Fibroblast of pulmonary artery (primary cell): ENCODE data around the gene CCDC182.

Experiments used
- DNase-seq: peaks from one replicate; pipeline ENCODE4 v3.0.0-alpha.2; 2010; ENCODE audit warnings: low read depth
- H3K4me3 ChIP-seq: replicated peaks from 2 replicates; pipeline ENCODE4 v1.5.1; 2011; ENCODE audit warnings: low read depth, mild to moderate bottlenecking, control low read depth, low read length, moderate library complexity
- TF ChIP-seq, protein P1 (sequence below): IDR thresholded peaks from 2 replicates; pipeline ENCODE4 v1.5.1; 2011; ENCODE audit warnings: mild to moderate bottlenecking, control low read depth, low read length, inconsistent platforms; ENCODE audit errors: missing control alignments

CCDC182 gene

DNA sequence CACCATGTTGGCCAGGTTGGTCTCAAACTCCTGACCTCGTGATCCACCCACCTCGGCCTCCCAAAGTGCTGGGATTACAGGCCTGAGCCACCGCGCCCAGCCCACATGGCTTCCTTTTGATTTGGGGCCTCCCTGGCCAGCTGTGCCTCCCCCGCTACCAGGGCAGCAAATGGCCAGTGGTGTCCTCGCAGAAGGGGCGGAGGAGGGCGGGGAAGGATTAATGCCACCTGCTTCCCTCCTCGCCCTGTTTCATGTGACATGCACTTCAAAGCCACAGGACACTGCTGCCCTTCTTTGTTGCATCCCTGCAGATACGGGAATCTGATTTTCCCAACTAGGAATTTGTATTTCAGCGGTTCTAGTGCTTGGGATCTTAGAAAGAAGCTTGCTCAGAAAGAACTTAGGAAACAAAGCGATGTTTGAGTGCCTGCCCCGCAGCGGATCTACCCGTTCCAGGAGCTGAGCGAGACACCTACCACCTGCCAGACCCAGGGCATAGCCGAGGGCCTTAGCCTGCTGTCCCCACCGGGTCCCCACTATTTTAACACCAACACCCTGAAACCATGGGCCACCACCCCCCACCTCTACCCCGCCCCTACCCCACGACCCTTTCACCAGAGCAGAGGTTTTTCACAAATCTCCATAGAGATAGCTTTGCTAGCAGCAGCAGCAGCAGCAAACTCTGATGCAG, 37.7 kb upstream of the CCDC182 start:
- no peak for DNase-seq
- TF ChIP-seq, protein P1, sequence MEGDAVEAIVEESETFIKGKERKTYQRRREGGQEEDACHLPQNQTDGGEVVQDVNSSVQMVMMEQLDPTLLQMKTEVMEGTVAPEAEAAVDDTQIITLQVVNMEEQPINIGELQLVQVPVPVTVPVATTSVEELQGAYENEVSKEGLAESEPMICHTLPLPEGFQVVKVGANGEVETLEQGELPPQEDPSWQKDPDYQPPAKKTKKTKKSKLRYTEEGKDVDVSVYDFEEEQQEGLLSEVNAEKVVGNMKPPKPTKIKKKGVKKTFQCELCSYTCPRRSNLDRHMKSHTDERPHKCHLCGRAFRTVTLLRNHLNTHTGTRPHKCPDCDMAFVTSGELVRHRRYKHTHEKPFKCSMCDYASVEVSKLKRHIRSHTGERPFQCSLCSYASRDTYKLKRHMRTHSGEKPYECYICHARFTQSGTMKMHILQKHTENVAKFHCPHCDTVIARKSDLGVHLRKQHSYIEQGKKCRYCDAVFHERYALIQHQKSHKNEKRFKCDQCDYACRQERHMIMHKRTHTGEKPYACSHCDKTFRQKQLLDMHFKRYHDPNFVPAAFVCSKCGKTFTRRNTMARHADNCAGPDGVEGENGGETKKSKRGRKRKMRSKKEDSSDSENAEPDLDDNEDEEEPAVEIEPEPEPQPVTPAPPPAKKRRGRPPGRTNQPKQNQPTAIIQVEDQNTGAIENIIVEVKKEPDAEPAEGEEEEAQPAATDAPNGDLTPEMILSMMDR: no peak
- no peak overlapping the region for H3K4me3 ChIP-seq

DNA sequence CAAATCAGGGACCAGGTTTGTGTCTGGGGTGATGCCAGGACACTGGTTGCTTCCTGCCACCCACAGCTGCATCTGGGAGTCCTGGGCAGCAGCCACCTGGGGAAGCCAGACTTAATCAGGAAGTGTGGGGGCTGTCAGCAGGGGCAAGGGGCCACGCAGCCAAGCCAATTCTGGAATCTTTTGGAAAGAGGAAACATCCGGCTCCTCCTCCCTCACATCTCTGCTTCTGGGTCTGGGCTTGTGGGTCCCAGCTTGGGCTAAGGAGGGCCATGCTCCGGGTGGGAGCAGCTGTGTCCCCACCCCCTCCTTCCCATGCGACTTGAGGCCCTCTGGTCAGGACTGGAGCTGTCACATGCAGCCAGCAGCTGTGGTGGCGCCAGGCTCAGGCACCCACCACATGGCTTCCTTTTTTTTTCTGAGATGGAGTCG, 37.0 kb upstream of the CCDC182 start:
- H3K4me3 ChIP-seq: no peak overlapping the region
- TF ChIP-seq, protein P1: no peak
- DNase-seq: no peak

DNA sequence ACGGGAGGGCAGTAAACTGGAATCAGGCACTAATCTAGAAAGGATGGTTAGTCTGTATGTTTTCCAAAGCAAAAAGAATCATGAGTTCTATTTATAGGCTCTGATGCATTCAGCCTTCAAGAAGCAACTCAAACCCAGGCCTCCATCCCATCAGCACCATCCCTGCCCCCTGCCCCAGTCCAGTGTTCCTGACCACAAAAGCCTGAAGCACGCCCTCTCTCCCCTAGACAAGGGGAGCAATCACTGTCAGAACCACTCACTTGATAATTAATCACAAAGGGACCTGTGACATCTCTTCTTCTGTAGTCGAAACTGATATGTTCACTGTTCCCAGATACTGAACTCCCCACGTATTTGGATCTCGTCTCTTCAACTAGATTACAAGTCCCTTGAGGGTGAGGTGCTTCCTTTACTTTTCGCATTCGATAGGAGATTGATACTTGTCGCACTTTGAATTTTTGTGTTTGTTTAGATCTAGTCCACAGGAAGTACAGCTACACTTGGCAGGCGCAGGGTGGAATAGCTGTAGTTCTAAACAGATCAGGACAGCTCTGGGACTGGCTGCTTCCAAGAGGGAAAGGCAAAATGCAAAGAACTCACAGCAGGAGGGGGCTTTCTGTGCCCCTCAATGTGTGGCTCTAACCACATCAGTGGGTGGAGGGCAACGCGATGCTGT, 36.4 kb upstream of the CCDC182 start:
- peak; percentile 3 for DNase-seq
- no peak overlapping the region for H3K4me3 ChIP-seq
- TF ChIP-seq, protein P1: no peak

DNA sequence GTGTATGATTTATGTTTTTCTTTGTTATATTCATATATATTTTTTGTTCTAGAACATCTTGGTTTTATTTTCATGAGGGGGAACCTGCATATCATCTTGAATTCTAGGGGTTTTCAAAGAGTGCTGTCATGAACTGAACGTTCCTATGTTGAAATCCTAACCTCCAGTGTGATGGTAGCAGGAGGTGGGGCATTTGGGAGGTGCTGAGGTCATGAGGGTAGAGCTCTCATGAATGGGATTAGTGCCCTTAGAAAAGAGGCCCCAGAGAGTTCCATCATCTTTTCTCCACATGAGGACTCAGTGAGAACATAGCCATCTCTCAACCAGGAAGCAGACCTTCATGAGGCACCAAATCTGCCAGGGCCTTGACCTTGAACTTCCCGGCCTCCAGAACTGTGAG, 34.6 kb upstream of the CCDC182 start:
- TF ChIP-seq, protein P1: no peak

DNA sequence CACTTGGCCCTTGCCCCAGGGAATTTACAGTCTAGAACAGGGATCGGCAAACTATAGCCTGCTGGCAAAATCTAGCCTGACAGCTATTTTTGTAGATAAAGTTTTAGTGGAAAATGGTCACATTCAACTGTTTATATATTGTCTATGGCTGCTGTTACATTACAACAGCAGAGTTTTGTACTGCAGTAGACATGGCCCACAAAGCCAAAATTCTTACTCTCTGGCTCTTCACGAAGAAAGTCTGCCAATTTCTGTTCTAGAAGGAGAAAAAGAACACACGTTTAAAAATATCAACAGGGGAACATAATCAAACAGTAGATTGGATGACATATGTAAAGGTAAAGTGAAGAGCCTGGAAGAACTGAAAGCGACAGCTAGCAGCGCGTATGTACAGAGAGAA, 33.2 kb upstream of the CCDC182 start:
- TF ChIP-seq, protein P1: no peak
- no peak overlapping the region for H3K4me3 ChIP-seq
- no peak for DNase-seq

More for the DNA sequence above, 34.6 kb upstream of the CCDC182 start:
- DNase-seq: no peak
- no peak overlapping the region for H3K4me3 ChIP-seq

DNA sequence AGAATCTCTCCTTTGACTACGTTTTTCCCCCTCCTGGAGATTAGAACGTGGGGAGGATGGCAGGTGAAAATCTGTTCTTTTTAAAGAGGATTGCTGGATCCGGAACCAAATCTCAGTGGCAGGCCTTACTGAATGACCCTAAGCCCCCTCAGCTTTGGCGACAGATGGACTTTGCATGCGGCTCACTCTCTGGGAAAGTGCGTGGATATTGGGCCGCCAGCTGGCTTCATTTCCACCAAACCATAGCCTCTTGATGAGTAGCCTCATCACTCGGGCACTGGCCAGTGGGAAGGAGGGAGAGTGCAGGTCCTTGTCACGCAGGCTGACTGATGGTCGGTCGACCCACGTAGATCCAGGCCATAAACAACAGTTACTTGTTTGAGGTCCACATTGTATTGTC, 31.3 kb upstream of the CCDC182 start:
- DNase-seq: no peak
- no peak overlapping the region for H3K4me3 ChIP-seq
- TF ChIP-seq, protein P1: no peak
